SK-N-MC (cell line): ENCODE data around the gene CCDC134.

Experiments used
- EZH2 ChIP-seq: fragments of 200-600 bp; sonication (generic); IDR thresholded peaks from one replicate; pipeline ENCODE4 v1.6.1; 2017; ENCODE audit warnings: antibody characterized with exemption
- FOXP2 ChIP-seq: optimal IDR thresholded peaks from 2 replicates; pipeline ENCODE3; 2011; ENCODE audit warnings: mild to moderate bottlenecking, moderate library complexity; ENCODE audit not compliant: insufficient read depth; ENCODE audit errors: extremely low read length, control extremely low read depth
- POLR2AphosphoS5 ChIP-seq: IDR thresholded peaks from 2 replicates; pipeline ENCODE4 v1.6.1; 2012; ENCODE audit warnings: mild to moderate bottlenecking, low read depth, low read length, borderline replicate concordance

DNA sequence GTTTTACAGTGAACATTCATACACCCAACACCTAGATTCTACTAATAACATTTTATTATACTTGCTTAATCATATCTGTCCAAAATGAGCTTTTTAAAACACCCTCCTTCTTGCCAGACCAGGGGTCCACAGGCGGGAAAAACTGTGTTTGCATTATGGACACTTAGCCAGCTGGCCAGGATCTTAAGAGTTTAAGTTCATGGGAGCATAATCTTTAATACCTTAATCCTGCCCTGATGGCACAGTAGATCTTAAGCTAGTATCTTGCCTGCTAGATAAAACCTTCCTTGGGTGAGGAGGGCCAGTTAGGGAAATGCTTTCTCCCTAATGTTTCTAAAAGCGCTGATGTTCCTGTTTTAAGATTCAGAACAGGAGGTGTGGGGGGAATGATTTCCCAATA lies 13.1 kb upstream of the CCDC134 start:
- TF ChIP-seq POLR2AphosphoS5: no peak
- TF ChIP-seq EZH2: no peak
- no peak for TF ChIP-seq FOXP2
